HG02798 (cell line): ENCODE results near the gene NCAPD3.
"Not testable (repeated sequence)": the region's sequence is repeated elsewhere in the genome, so short reads cannot be mapped to it uniquely, and the experiment has no call there.

Experiments used
- ATAC-seq: cut with Tn5 transposase; IDR thresholded peaks from one replicate; pipeline ENCODE4 v1.9.1; 2021; ENCODE audit warnings: mild to moderate bottlenecking; ENCODE audit not compliant: unreplicated experiment, poor library complexity

The NCAPD3 gene

DNA sequence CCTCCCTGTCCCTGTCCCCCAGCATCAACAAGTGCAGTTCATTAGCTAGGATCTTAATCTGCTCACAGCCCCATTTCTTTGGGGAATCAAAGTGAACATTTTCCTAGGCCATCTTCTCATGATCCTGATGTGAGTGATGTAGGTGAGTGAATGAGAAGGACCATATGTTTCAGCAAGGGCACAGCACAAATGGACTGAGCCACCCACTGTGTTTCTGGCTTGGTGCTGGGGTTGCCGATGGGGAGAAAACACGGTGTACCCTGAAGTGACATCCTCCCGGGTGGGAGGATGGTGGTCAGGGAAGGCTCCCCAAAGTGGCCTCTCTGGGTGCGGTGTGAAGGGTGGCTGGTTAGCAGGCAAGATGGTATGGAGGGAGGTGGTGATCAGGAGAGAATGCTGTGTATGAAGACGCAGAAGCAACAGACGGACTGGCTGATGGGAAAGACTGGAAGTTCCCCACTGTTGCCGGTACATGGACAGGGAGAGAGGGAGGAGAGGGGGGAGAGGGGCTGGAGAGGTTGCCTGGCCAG, 82.7 kb downstream of the NCAPD3 start:
- ATAC-seq, result no peak

GRCh38 chr11:134139873-134140331, 83.9 kb downstream of the NCAPD3 start:
- no peak for ATAC-seq

GRCh38 chr11:134139303-134139872, 84.4 kb downstream of the NCAPD3 start:
- ATAC-seq, result no peak

- no peak for ATAC-seq
Observed at GRCh38 chr11:134138376-134138775, 85.4 kb downstream of the NCAPD3 start.

DNA sequence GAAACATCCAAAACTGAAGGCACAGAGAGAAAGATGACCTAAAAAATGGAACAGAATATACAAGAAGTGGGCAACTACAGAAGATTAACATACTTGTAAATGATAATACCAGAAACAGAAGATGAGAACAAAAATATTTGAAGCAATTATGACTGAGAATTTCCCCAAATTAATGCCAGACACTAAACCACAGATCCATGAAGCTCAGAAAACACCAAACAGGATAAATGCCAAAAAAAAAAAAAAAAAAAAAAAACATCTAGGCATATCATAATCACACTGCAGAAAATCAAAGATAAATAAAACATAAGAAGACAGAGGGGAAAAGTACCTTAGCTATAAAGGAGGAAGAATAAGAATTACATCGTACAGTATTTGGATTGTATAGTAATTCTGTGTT, 89.6 kb downstream of the NCAPD3 start:
- no peak for ATAC-seq

DNA sequence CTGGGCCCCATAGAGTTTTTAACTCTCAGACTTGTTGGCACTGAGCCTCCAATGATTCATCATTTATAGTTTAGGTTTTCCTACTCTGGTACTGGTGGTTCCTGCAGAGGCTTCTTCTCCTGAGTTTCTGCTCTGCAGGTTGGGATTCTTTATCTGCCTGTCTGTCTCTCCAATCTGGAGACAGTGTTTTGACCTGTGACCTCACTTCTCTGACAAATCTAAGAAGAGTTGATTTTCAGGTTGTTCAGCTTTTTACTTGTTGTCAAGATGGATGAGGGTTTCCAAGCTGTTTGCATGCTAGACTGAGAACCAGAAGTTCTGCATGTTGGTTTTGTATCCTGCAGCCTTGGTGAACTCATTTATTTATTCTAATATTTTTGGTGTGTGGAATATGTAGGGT, 91.0 kb downstream of the NCAPD3 start:
- no peak for ATAC-seq

DNA sequence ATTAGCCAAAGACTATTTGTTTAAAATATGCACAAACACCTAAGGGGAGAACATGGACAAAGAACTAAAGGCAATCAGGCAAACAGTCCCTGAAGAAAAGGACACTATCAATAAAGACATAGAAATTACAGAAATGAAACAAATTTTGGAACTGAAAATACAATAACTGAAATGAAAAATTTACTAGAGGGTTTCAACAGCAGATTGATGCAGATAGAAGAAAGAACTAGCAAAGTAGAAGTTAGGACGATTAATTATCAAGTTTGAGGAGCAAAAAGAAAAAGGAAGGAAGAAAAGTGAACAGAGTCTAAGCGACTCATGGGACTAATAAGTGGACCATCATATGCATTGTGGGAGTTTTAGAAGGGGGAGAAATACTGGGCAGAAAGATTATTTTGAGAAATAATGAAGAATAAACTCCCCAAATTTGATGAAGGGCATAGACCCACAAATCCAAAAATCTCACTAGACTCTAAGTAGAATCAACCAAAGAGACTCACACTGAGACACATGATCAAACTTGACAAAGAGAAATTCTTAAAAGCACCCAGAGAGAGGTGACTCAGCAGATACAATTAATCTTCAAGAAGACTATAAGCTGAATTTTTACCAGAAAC, 92.0 kb downstream of the NCAPD3 start:
- ATAC-seq, result no peak

DNA sequence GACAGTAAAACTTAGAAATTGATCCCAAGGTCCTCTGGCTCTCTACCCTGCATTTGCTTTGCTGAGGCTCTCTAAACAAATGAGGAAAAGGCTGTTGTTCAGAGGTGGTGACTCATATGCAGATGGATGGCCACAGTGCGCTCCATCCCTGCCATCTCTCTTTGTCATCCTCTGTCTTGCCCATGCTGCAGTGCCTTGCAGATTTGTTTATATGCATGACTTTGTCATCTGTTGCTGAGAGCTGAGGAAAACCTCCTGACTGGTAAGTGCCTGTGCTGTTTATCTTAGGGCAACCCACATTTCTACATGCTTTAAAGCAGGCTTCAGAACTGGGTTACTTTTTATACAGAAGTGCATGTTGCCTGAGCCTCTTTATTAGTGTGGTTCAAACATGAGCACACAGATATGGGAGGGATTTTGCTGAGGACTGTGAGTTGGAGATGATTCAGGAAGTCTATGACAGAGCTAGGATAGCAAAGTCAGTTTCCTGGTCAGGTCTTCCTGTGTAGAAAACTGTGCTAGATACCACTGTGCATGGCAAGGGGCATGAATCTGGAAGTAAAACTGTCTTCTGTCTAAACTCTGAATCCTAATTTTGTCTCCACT, 97.4 kb downstream of the NCAPD3 start:
- ATAC-seq, result no peak

- ATAC-seq, result no peak
Observed at GRCh38 chr11:134125507-134125906, 98.3 kb downstream of the NCAPD3 start.

DNA sequence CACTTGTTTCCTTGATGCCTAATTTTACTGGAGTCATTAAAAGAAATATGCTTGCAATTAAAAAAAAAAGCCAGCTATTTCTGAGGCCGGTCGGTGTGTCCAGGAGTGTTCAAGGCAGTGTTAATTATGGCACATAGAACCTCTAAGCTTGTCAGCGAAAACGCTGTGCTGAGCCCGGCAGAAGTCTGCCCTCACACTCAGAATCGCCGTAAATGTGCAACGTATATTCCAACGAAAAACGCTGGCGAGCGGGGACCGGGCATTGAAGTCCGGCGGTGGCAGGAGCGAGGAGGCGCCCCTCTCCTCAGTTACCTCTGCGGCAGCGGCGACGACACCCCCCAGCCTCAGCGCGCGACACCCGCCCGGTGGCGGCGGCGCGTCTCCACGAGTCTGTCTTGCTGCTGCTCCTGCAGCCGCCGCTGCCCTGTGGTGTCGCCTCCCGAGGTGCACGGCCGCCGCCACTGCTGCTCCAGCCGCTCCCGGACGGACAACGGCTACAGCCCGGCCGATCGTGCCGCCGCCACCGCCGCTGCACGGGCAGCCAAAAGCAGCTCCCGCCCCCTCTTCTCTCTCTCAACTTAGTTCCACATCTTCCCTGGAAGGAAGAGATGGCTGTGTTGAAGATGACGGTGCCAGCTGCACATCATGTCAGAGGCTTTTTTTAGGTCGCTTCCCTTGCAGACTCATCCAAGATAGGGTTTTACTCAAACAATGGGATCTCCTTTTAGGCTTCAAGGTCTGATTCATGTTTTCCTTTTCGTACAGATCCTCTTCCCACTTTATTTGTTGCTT, 98.9 kb downstream of the NCAPD3 start:
- no peak for ATAC-seq

DNA sequence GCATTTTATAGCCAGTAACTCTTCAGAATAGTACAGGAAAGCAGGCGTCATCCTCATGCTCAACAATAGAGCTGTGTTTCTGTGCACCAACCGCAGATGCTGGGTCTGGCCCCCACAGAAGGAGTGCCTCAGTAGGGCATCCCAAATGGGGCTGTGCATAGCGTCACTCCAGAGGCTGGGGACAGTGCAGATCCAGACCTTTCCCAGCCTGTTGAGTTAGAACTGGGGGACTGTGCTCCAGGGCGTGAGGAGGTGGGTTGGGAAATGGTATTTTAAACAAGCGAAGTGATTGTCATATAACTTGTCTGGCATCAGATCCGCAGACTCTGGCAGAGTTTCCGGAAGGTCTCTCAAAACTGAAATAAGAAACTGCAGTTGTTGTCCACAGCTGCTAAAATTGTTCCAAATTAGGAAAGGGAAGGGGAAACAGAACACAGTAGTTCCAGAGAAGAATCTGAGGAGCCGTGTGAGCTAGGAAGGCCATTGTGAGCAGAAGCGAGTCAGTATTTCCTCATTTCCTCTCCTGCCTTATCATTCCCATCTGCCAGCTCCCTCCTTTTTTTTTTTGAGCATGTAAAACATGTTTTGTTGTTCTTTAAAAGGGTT, 102.7 kb downstream of the NCAPD3 start:
- ATAC-seq, result no peak

- no peak for ATAC-seq
Observed at GRCh38 chr11:134120143-134120850, 103.5 kb downstream of the NCAPD3 start.

DNA sequence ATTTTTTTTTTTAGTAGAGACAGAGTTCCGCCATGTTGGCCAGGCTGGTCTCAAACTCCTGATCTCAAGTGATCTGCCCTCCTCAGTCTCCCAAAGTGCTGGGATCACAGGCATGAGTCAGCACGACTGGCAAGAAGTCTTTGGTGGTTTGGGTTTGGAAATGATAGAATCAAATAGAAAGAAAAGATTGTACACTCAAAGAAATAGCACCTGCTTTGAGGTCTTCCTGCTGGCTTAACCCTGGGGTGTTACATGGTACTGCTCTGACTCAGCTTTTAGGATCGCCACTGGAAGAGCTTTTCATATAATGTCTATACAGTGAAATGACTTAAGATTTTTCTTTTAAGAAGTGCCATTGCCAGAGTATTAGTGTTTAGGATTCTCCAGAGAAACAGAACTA, 104.7 kb downstream of the NCAPD3 start:
- no peak for ATAC-seq

DNA sequence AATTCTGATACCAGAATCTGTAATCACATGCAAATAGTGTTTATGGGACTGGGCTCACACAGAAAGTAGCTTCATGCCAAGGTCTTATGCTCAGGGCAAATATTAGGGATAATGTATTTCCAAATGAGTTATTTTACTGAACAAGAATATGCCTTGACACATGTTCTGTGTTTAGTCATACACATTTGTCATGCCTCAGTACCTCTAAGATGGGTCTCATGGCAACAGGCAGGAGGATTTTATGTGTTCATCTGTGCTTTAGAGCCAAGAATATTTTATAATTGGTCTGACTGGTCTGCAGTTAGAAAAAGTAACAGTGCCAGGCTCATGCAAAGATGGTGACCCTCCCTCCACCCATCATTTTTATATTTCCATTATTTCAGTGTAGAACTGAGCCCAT, 105.8 kb downstream of the NCAPD3 start:
- ATAC-seq, result no peak

- ATAC-seq, result no peak
Observed at GRCh38 chr11:134116210-134116609, 107.6 kb downstream of the NCAPD3 start.

GRCh38 chr11:134113787-134114186, 110.0 kb downstream of the NCAPD3 start:
- not testable (repeated sequence) for ATAC-seq

- no peak for ATAC-seq
Observed at GRCh38 chr11:134110252-134110815, 113.4 kb downstream of the NCAPD3 start.
